Measurements from ENCODE around the gene TSHZ1.

Gene TSHZ1

DNA sequence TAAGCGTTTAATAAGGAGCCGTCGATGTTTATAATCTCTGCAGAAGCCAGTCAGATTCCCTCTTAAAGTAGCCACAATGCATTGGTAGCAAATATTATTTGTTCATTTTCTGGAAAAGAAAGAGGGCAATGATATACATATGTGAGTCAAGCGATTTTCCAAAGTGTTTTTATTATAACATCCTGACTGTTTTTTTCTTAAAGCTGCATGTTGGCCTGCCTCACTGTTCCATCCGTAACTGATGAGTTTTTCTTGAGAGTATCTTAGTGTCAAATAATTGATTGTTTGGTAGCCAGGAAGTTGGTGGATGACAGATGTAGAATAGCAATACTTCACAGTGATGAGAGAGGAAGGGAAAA lies 3.7 kb downstream of the TSHZ1 start:
- TF ChIP-seq, protein P1, sequence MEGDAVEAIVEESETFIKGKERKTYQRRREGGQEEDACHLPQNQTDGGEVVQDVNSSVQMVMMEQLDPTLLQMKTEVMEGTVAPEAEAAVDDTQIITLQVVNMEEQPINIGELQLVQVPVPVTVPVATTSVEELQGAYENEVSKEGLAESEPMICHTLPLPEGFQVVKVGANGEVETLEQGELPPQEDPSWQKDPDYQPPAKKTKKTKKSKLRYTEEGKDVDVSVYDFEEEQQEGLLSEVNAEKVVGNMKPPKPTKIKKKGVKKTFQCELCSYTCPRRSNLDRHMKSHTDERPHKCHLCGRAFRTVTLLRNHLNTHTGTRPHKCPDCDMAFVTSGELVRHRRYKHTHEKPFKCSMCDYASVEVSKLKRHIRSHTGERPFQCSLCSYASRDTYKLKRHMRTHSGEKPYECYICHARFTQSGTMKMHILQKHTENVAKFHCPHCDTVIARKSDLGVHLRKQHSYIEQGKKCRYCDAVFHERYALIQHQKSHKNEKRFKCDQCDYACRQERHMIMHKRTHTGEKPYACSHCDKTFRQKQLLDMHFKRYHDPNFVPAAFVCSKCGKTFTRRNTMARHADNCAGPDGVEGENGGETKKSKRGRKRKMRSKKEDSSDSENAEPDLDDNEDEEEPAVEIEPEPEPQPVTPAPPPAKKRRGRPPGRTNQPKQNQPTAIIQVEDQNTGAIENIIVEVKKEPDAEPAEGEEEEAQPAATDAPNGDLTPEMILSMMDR (IDR thresholded peaks at IDR 0.05; ENCODE audit: control extremely low read depth, extremely low read depth, low read depth, missing control alignments) = no peak
- DNase-seq (ENCODE audit: extremely low spot score) = no peak
- POLR2A ChIA-PET = no interaction called here
- CTCF ChIA-PET = interaction anchor here (1.2 kb wide), 1 partner anchor 19 kb away, joined by 3 read pairs; no protein-coding TSS in a partner anchor

DNA sequence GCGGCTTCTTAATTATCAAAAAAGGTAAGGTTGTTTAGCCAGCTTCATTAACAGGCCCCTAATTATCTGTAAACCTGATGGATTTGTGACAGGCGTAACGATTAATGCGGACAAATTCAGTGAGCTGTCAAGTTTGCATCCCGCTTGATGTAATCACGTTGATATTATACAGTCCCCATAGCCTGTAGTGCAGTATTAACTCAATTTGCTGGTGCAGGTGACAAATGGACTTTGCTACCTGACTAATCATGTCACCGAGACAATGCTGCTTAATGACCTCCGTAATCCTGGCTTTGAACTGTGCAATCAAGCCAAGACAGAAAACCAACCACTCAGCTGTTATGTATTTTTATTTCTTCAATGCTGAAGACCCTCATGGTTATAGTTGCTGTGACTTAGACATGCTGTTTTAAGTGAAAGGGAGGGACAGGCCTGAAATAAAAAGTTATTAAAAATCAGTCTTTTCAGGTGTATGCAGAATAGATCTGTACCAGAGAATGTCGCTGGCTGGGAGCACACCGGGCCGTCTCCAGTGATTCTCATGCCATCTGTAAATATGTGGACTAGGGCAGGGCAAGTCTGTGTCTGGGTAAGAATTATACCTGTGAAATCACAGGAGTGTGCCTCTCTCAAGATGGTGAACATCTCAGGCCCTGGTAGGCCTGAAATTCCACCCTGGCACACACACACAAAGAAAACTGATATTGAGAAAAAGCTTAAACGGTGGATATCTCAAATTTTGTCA lies 4.3 kb downstream of the TSHZ1 start:
- no peak for DNase-seq (ENCODE audit: extremely low spot score)
- POLR2A ChIA-PET = no interaction called here
- CTCF ChIA-PET = interaction anchor here (1.2 kb wide), 1 partner anchor 18 kb away, joined by 3 read pairs; no protein-coding TSS in a partner anchor
- TF ChIP-seq, protein P1 (IDR thresholded peaks at IDR 0.05; ENCODE audit: control extremely low read depth, extremely low read depth, low read depth, missing control alignments) = no peak

DNA sequence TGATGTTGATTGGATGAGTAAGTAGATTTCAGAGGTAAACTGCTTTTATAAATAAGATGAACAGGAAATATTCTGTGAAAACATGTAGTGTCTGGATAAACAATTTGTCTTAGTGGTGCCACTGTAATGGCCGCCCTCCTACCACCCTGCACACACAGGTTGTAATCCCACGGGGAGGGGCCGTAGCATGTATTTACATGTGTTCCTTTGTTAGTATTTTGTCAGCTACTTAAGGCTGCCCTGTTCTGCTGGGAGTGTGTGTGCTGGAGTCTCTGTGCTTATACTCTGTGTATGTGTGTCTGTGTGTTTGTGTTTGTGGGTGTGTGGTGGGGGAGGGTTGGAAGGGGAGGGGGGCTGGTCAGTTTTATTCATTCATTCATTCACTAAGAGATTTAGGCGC lies 5.1 kb downstream of the TSHZ1 start:
- DNase-seq (ENCODE audit: extremely low spot score) = no peak
- POLR2A ChIA-PET = no interaction called here
- TF ChIP-seq, protein P1 (IDR thresholded peaks at IDR 0.05; ENCODE audit: control extremely low read depth, extremely low read depth, low read depth, missing control alignments) = no peak
- CTCF ChIA-PET = interaction anchor here (1.8 kb wide), 1 partner anchor 10 kb away, joined by 8 read pairs; no protein-coding TSS in a partner anchor

DNA sequence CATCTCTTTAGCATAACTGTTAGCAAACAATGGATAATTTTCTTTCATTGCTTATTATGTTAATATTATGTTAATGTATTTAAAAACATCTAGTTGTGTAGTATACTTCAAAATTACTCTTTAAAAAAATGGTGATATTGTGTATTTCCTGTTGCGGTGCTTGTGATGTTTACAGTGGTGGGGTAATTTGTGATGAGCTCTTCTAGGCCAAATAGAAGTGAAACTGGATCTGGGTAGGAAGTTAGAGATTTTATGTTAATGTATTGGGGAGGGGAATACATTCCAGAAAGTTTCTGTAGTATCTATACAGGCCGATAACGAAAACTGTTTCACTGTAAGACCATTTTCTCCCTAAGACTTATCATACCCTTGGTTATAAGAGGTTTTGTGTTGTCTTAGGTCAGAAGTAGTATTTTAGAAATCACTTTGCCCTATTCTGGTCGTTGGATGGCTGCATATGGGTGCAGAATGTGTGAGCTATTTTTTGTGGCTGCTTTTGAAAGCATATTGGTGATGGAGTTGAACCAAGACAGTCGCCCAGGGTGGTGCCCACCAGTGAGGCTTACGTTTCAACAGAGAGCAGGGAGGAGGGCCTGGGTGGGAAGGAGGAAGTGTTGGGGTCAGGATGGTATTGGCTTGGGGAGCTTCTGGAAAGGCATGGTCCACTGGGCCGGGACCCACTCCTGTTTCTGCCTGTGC lies 5.8 kb downstream of the TSHZ1 start:
- TF ChIP-seq, protein P1 (IDR thresholded peaks at IDR 0.05; ENCODE audit: control extremely low read depth, extremely low read depth, low read depth, missing control alignments) = no peak
- CTCF ChIA-PET = interaction anchor here (1.0 to 1.8 kb wide), 2 partner anchors 10 to 12 kb away, joined by 3 to 8 read pairs; no protein-coding TSS in a partner anchor
- DNase-seq (ENCODE audit: extremely low spot score) = no peak
- POLR2A ChIA-PET = no interaction called here

DNA sequence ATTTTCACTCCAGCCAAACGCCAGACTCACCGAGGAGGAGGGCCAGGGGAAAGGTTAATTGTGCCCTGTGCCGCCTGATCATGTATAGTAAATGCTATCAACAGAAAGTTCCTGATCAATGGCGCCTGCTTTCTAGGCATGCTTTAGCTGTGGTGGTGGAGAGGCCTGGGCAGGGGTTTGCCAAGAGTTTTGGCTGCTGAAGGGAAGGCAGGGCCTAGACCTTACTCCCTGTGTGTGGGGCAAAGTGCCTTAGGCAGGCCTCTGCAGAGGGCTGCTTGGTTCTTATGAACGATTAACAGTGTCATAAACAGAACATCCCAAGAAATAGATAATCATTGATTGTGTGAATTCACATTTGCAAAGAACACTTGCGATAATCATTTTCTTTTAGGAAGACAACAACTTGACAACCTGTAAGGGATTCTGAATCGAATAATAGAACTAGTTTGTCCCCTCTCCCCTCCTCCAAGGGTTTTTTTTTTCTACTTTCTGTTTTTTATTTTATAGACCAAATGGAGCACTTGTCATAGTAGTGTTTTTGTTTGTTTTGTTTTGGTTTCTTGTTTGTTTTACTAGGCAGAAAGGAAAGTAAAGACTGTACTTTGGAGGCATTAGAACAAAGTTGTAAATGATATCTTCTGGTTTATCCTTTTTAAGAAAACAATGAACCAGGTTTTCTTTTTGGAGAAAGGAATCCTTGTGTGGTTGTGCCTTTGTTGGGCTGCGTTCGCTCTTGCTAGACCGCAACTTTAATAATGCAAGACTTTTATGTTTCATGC lies 6.5 kb downstream of the TSHZ1 start:
- no peak for DNase-seq (ENCODE audit: extremely low spot score)
- TF ChIP-seq, protein P1 (IDR thresholded peaks at IDR 0.05; ENCODE audit: control extremely low read depth, extremely low read depth, low read depth, missing control alignments) = no peak
- ChIA-PET POLR2A (no interaction called here), CTCF (interaction anchor here (1.0 to 1.8 kb wide), 2 partner anchors 9 to 11 kb away, joined by 3 to 8 read pairs; no protein-coding TSS in a partner anchor)

Data from GM10248 (cell line).